Trophoblast cell (in vitro differentiated cells and primary cell): ENCODE data around the gene FFAR1. TPM values are rescaled to one million over a fixed set of nuclear protein-coding genes. Genes with fewer than 3 reads are reported as not detected.

Source experiments
- DNase-seq, 2 donors: peaks; one replicate each; pipeline ENCODE4 v3.0.0-alpha.2; 2016
- H2AFZ ChIP-seq: 2 replicates; pipeline ENCODE4 v1.6.1; 2013; ENCODE audit warnings: low read length, moderate library complexity, mild to moderate bottlenecking; ENCODE audit not compliant: insufficient read depth, poor library complexity
- H2AK5ac ChIP-seq: 2 replicates; pipeline ENCODE4 v1.6.1; 2013; ENCODE audit warnings: mild to moderate bottlenecking, low read length
- H2BK120ac ChIP-seq: 2 replicates; pipeline ENCODE4 v1.6.1; 2013; ENCODE audit warnings: low read length, mild to moderate bottlenecking, moderate library complexity; ENCODE audit not compliant: insufficient read depth, poor library complexity
- H2BK12ac ChIP-seq: 2 replicates; pipeline ENCODE4 v1.6.1; 2013; ENCODE audit warnings: mild to moderate bottlenecking, low read length, moderate library complexity
- H2BK5ac ChIP-seq: 2 replicates; pipeline ENCODE4 v1.6.1; 2013; ENCODE audit warnings: low read length, low read depth, moderate library complexity, mild to moderate bottlenecking; ENCODE audit not compliant: poor library complexity
- H3K14ac ChIP-seq: 2 replicates; pipeline ENCODE4 v1.6.1; 2013; ENCODE audit warnings: mild to moderate bottlenecking, low read length
- H3K18ac ChIP-seq: 2 replicates; pipeline ENCODE4 v1.6.1; 2013; ENCODE audit warnings: mild to moderate bottlenecking, low read length
- H3K23ac ChIP-seq: 2 replicates; pipeline ENCODE4 v1.6.1; 2013; ENCODE audit warnings: low read length
- H3K27ac ChIP-seq: 2 replicates; pipeline ENCODE4 v1.5.1; 2013; ENCODE audit warnings: low read depth, mild to moderate bottlenecking, inconsistent platforms, low read length, moderate library complexity
- H3K27me3 ChIP-seq: 2 replicates; pipeline ENCODE4 v1.6.1; 2013; ENCODE audit warnings: inconsistent platforms, mild to moderate bottlenecking, low read length, moderate library complexity; ENCODE audit not compliant: insufficient read depth
- H3K36me3 ChIP-seq, 2 experiments: 1 replicate in 1 of 2; 2 replicates in 1 of 2; pipeline ENCODE4 v1.6.1; 2013; ENCODE audit warnings: low read length in 2 of 2, mild to moderate bottlenecking in 2 of 2, moderate library complexity in 1 of 2; ENCODE audit not compliant: insufficient read depth in 2 of 2, control insufficient read depth in 1 of 2
- H3K4ac ChIP-seq: 2 replicates; pipeline ENCODE4 v1.6.1; 2013; ENCODE audit warnings: low read depth, mild to moderate bottlenecking, low read length, moderate library complexity
- H3K4me1 ChIP-seq, 2 experiments: 1 replicate in 1 of 2; 2 replicates in 1 of 2; pipeline ENCODE4 v1.6.1; 2013; ENCODE audit warnings: low read length in 2 of 2, mild to moderate bottlenecking in 2 of 2, moderate library complexity in 1 of 2; ENCODE audit not compliant: insufficient read depth in 2 of 2, control insufficient read depth in 1 of 2
- H3K4me2 ChIP-seq: 2 replicates; pipeline ENCODE4 v1.6.1; 2013; ENCODE audit warnings: inconsistent platforms, mild to moderate bottlenecking, low read length, moderate library complexity
- H3K4me3 ChIP-seq: 2 replicates; pipeline ENCODE4 v1.5.1; 2013; ENCODE audit warnings: mild to moderate bottlenecking, low read depth, low read length, inconsistent platforms
- H3K79me1 ChIP-seq: one replicate; pipeline ENCODE4 v1.6.1; 2013; ENCODE audit warnings: low read length
- H3K79me2 ChIP-seq: 2 replicates; pipeline ENCODE4 v1.6.1; 2013; ENCODE audit warnings: low read length, mild to moderate bottlenecking; ENCODE audit not compliant: control insufficient read depth, insufficient read depth, poor library complexity
- H3K9ac ChIP-seq: 2 replicates; pipeline ENCODE4 v1.6.1; 2013; ENCODE audit warnings: mild to moderate bottlenecking, low read length
- H3K9me3 ChIP-seq: 2 replicates; pipeline ENCODE4 v1.6.1; 2013; ENCODE audit warnings: low read depth, mild to moderate bottlenecking, control low read depth, inconsistent platforms, low read length; ENCODE audit not compliant: insufficient read depth
- H4K12ac ChIP-seq: 2 replicates; pipeline ENCODE4 v1.6.1; 2013; ENCODE audit warnings: low read depth, mild to moderate bottlenecking, low read length, moderate library complexity
- H4K8ac ChIP-seq: 2 replicates; pipeline ENCODE4 v1.6.1; 2013; ENCODE audit warnings: low read depth, mild to moderate bottlenecking, low read length, moderate library complexity
- H4K91ac ChIP-seq: one replicate; pipeline ENCODE4 v1.6.1; 2013; ENCODE audit warnings: low read depth, mild to moderate bottlenecking, low read length, moderate library complexity
- WGBS: extraction: QIAGEN DNeasy Blood & Tissue Kit; methylation state at CpG from one replicate; pipeline ENCODE4 v1.1.7; 2013; ENCODE audit warnings: missing lambda C conversion rate; ENCODE audit not compliant: insufficient read length, insufficient coverage; ENCODE audit errors: extremely low coverage; 5-methylcytosine and 5-hydroxymethylcytosine counted together
- polyA plus RNA-seq: library from polyadenylated mRNA; stranded (reverse); fragments of 200-250 nt; gene quantifications from 2 replicates; pipeline ENCODE4 v1.2.3, GENCODE V29; 2013

Gene FFAR1, protein sequence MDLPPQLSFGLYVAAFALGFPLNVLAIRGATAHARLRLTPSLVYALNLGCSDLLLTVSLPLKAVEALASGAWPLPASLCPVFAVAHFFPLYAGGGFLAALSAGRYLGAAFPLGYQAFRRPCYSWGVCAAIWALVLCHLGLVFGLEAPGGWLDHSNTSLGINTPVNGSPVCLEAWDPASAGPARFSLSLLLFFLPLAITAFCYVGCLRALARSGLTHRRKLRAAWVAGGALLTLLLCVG (N-terminal part only)
- 0.01 and 0.03 TPM in 2 replicates for polyA plus RNA-seq

DNA sequence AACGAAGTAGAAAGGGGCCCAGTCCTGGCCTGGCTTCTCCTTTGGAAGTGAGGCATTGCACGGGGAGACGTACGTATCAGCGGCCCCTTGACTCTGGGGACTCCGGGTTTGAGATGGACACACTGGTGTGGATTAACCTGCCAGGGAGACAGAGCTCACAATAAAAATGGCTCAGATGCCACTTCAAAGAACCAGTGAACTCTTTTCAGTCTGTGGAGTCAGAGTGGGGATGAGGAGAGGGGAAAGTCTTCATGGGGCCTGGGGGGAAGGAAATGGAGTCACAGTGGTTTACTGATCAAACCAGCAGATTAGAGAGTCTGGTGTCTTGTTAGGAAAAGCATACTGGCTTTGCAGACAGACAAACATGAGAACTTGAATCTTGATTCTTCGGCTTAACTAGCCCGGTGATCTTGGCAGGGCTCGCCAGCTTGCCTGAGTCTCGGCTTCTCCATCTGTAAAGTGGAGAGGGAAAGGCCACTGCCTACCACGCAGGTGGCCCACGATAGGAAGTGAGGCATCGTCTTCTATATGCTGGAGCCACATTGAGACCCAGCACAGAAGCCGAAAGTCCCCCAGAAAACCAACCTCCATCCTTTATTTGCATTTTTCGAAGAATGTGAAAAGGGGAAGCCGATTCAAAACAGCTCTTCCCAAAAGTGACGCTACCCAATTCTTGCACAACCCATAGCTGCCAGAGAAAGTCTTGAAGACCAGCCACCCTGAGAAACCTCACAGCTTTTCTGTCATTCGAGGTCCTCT lies at the start of gene FFAR1:
Gene FFAR1 (plus strand): TSS at position 732 of the 759 bp plus-strand sequence. CDS start 3,650 bp downstream, outside the sequence.
- Histone ChIP-seq H2AK5ac (no peak within 1 kb of the TSS), H3K27me3 (no peaks in the 10 kb centered on the region), H3K79me2 (no peaks in the 10 kb centered on the region), H4K12ac (no peak within 1 kb of the TSS), H3K23ac (no peak within 1 kb of the TSS), H3K36me3 (no peaks in the 10 kb centered on the region), H3K4me1 (peaks cover 0 to 5% of the 10 kb centered on the region in 2 experiments), H3K18ac (no peak within 1 kb of the TSS), H3K79me1 (no peaks in the 10 kb centered on the region), H2BK5ac (no peak within 1 kb of the TSS), H3K4me2 (no peak within 1 kb of the TSS), H3K27ac (no peak within 1 kb of the TSS), H2AFZ (no peak within 1 kb of the TSS), H2BK12ac (no peak within 1 kb of the TSS), H3K4me3 (no peak within 1 kb of the TSS), H3K4ac (no peak within 1 kb of the TSS), H3K9me3 (no peaks in the 10 kb centered on the region), H3K14ac (no peak within 1 kb of the TSS), H3K9ac (no peak within 1 kb of the TSS), H4K91ac (no peak within 1 kb of the TSS), H2BK120ac (no peak within 1 kb of the TSS), H4K8ac (no peak within 1 kb of the TSS)
- peak; percentile 28 to 41 for DNase-seq
- WGBS = no CpG with 5 or more reads among the region's 18 CpGs

DNA sequence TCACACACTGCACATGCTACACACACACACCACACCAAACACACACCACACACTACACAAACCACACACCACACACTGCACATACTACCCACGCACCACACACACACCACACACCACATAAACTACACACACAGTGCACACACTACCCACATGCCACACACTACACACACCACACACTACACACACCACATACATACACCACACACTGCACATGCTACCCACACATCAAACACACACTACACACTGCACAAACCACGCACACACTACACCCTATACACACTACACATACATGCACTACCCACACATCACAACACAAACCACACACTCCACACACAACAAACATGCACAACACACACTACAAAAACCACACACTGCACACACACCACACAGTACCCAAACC lies 49.8 kb upstream of the FFAR1 start:
- Histone ChIP-seq H3K9ac (no peak overlapping the region), H2BK5ac (no peak overlapping the region), H4K8ac (no peak overlapping the region), H3K4me1 (no peaks in the 10 kb centered on the region), H3K27me3 (no peaks in the 10 kb centered on the region), H3K23ac (peak overlapping the region; percentile 99), H2BK12ac (no peak overlapping the region), H3K27ac (no peak overlapping the region), H2BK120ac (no peak overlapping the region), H3K4me3 (peak overlapping the region; percentile 51), H3K9me3 (peaks cover 22% of the 10 kb centered on the region), H2AK5ac (no peak overlapping the region), H4K91ac (no peak overlapping the region), H3K4me2 (no peak overlapping the region), H3K79me2 (no peaks in the 10 kb centered on the region), H3K36me3 (no peaks in the 10 kb centered on the region), H2AFZ (no peak overlapping the region), H3K79me1 (no peaks in the 10 kb centered on the region), H3K4ac (no peak overlapping the region), H3K18ac (no peak overlapping the region), H4K12ac (no peak overlapping the region), H3K14ac (no peak overlapping the region)
- DNase-seq = no peak
- 100% methylated on average over 2 of the region's 2 CpGs for WGBS

DNA sequence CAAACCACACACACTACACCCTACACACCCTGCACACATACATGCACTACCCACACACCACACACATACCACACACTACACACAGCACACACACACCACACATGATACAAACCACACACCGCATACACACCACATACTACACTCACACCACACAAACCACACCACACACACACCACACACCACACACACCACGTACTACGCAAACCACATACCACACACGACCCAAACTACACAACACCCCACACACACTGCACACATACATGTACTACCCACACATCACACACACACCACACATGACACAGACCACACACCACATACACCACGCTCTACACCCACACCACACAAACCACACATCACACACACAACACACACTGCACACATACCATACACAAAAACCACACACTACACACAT lies 49.1 kb upstream of the FFAR1 start:
- no peaks in the 10 kb centered on the region for H3K79me1 ChIP-seq
- no peak overlapping the region for H2AK5ac ChIP-seq
- H3K14ac ChIP-seq = no peak overlapping the region
- no peak for DNase-seq
- no peak overlapping the region for H3K27ac ChIP-seq
- no peak overlapping the region for H2BK12ac ChIP-seq
- H3K9me3 ChIP-seq = peaks cover 22% of the 10 kb centered on the region
- H4K91ac ChIP-seq = no peak overlapping the region
- no peak overlapping the region for H2AFZ ChIP-seq
- H3K18ac ChIP-seq = no peak overlapping the region
- 100% methylated on average over 5 of the region's 5 CpGs for WGBS
- H2BK5ac ChIP-seq = no peak overlapping the region
- peak overlapping the region; percentile 56 for H3K4me3 ChIP-seq
- H3K4me2 ChIP-seq = no peak overlapping the region
- no peak overlapping the region for H2BK120ac ChIP-seq
- no peak overlapping the region for H4K12ac ChIP-seq
- no peak overlapping the region for H4K8ac ChIP-seq
- H3K4ac ChIP-seq = no peak overlapping the region
- no peaks in the 10 kb centered on the region for H3K4me1 ChIP-seq
- peak overlapping the region; percentile 99 for H3K23ac ChIP-seq
- H3K79me2 ChIP-seq = no peaks in the 10 kb centered on the region
- no peak overlapping the region for H3K9ac ChIP-seq
- H3K36me3 ChIP-seq = no peaks in the 10 kb centered on the region
- H3K27me3 ChIP-seq = no peaks in the 10 kb centered on the region

DNA sequence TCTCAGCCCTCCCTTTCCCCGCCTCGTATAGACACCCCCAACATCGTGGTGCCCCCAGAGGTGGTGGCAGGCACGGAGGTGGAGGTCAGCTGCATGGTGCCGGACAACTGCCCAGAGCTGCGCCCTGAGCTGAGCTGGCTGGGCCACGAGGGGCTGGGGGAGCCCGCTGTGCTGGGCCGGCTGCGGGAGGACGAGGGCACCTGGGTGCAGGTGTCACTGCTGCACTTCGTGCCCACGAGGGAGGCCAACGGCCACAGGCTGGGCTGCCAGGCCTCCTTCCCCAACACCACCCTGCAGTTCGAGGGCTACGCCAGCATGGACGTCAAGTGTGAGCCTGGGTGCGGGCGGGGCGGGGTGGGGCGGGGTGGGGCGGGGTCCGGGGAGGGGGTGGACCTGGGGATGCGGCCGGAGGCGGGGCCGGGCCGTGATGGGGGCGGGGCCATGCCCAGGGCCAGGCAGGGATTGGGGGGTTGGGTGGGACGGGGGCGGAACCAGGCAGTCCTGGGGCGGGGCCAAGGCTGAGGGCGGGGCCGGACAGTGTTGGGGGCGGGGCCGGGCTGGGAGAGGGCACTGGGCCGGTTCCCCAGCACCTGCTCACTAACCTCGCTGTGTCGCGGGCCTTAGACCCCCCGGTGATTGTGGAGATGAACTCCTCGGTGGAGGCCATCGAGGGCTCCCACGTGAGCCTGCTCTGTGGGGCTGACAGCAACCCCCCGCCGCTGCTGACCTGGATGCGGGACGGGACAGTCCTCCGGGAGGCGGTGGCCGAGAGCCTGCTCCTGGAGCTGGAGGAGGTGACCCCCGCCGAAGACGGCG lies 48.0 kb upstream of the FFAR1 start:
- no peak overlapping the region for H4K91ac ChIP-seq
- no peak overlapping the region for H3K27ac ChIP-seq
- H3K4me3 ChIP-seq = no peak overlapping the region
- no peaks in the 10 kb centered on the region for H3K79me1 ChIP-seq
- no peak overlapping the region for H3K4me2 ChIP-seq
- H4K8ac ChIP-seq = no peak overlapping the region
- no peak overlapping the region for H2BK5ac ChIP-seq
- no peaks in the 10 kb centered on the region for H3K36me3 ChIP-seq
- H3K27me3 ChIP-seq = no peaks in the 10 kb centered on the region
- H4K12ac ChIP-seq = no peak overlapping the region
- no peak overlapping the region for H2AK5ac ChIP-seq
- no peak overlapping the region for H3K9ac ChIP-seq
- H3K23ac ChIP-seq = no peak overlapping the region
- no peak overlapping the region for H2BK120ac ChIP-seq
- H2BK12ac ChIP-seq = no peak overlapping the region
- H3K9me3 ChIP-seq = peaks cover 23% of the 10 kb centered on the region
- no CpG with 5 or more reads among the region's 55 CpGs for WGBS
- no peaks in the 10 kb centered on the region for H3K79me2 ChIP-seq
- no peak overlapping the region for H3K18ac ChIP-seq
- H3K14ac ChIP-seq = no peak overlapping the region
- no peaks in the 10 kb centered on the region for H3K4me1 ChIP-seq
- no peak for DNase-seq
- H3K4ac ChIP-seq = no peak overlapping the region
- no peak overlapping the region for H2AFZ ChIP-seq
